HEK293T (cell line): ENCODE measurements around the gene HSH2D.

ENCODE experiments used
- ELF4 ChIP-seq: fragments of 450-650 bp; IDR thresholded peaks from 2 replicates; pipeline ENCODE4 v1.6.1; 2017; ENCODE audit warnings: antibody characterized with exemption
- FOXA1 ChIP-seq: fragments of 450-650 bp; IDR thresholded peaks from 2 replicates; pipeline ENCODE4 v1.6.1; 2016; ENCODE audit warnings: mild to moderate bottlenecking
- FOXK2 ChIP-seq: fragments of 450-650 bp; IDR thresholded peaks from 2 replicates; pipeline ENCODE4 v1.6.1; 2016; ENCODE audit warnings: mild to moderate bottlenecking
- FOXM1 ChIP-seq: fragments of 450-650 bp; IDR thresholded peaks from 2 replicates; pipeline ENCODE4 v1.6.1; 2017; ENCODE audit warnings: mild to moderate bottlenecking, borderline replicate concordance
- PKNOX1 ChIP-seq: fragments of 450-650 bp; IDR thresholded peaks from 2 replicates; pipeline ENCODE4 v1.6.1; 2016

GRCh38 chr19:16127080-16127479 is 16.4 kb upstream of the HSH2D start:
- TF ChIP-seq PKNOX1 (no peak), FOXA1 (no peak), FOXM1 (no peak), ELF4 (no peak), FOXK2 (no peak)
